ENCODE measurements around the gene RNF217.
"Not testable (repeated sequence)": the region's sequence is repeated elsewhere in the genome, so short reads cannot be mapped to it uniquely, and the experiment has no call there.

GRCh38 chr6:125075073-125075472 lies 112.8 kb downstream of the RNF217 start:
- TF ChIP-seq CTCF (IDR thresholded peaks at IDR 0.05; ENCODE audit: control extremely low read depth in 1 of 3, insufficient read depth in 1 of 3, low read depth in 1 of 3, low read length in 3 of 3); POLR2A (IDR thresholded peaks at IDR 0.05; ENCODE audit: control extremely low read depth in 1 of 2, low read depth in 2 of 2, low read length in 2 of 2); CHD2 (IDR thresholded peaks at IDR 0.05; ENCODE audit: low read length); RFX5 (IDR thresholded peaks at IDR 0.05; ENCODE audit: borderline replicate concordance, low read depth, low read length); SIX5 (IDR thresholded peaks at IDR 0.05; ENCODE audit: low read depth, low read length); USF2 (IDR thresholded peaks at IDR 0.05; ENCODE audit: low read length); SUZ12 (IDR thresholded peaks at IDR 0.05; ENCODE audit: low read length); SP1 (IDR thresholded peaks at IDR 0.05; ENCODE audit: low read depth, low read length); RAD21 (IDR thresholded peaks at IDR 0.05 in 1 of 2, conservative IDR thresholded peaks at IDR 0.05 in 1 of 2; ENCODE audit: low read depth in 2 of 2, low read length in 2 of 2); KDM5A (IDR thresholded peaks at IDR 0.05; ENCODE audit: low read length); GTF2F1 (IDR thresholded peaks at IDR 0.05; ENCODE audit: borderline replicate concordance, low read depth, low read length); TCF12 (IDR thresholded peaks at IDR 0.05; ENCODE audit: low read depth, low read length); EZH2 (IDR thresholded peaks at IDR 0.05; ENCODE audit: low read depth, low read length, severe bottlenecking): not testable (repeated sequence)

Data from H1 (cell line).